T1000 (cell line): ENCODE measurements around the gene PUS1.

ENCODE experiments used
- DNase-seq: peaks from one replicate; lab custom pipeline; 2025; ENCODE audit warnings: mixed read lengths; lab: John Stamatoyannopoulos, UW

PUS1 gene

DNA sequence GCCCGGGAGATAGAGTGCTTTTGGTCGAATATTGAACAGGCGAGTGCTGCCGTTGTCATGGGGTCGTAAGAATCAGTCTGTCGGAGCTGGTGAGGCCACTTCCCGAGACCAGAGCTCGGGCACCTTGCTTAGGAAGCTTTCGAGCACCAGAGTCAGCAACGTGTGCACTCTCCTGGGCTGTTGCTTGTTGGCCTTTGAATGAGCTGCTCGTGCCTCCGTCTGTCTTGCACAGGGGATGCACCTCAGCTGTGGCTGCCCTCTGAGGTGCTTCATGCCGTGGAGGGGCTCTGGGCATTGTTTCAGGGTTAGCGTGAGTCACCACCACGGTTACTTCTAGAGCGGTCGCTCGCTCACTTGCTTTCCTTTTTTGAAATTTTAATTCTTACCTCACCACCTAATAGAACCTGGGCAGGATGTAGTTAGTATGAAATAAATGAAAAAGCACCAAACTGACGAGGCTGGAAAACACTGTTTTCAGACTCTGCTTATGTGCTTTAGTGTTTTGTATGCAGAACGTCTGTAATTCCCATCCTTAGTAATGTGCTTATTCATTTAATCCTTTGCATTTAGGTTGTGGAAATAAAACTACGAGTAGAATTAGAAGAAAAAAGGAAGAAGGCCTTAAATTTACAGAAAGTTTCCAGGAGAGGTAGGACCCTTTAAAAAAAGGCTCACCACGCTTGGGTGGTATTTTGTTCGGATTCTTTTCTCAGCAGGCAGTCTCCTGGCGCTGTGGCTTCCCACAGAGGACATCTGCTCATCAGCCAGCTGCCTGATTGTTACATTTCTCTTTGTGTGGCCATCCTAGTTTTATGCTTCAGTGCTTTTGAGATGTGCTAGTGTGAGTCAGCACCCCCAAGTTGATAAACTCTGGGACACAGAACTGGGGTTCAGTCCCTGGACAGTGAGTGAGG, 61.2 kb downstream of the PUS1 start:
- no peak for DNase-seq

DNA sequence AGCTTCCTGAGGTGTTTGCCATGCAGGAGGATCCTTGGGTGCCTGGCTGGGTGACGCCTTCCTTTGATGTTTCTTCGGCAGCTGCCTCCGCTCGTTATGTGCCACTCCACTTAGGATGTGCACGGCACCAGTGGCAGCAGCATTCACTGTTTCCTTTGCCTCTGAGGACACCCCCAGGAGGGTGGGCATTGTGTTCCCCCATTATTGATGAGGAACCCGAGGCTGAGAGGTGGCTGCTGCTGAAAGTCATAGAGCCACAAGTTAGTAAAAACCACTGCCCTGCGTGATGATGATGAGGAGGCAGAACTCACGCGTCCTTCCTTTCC, 61.9 kb downstream of the PUS1 start:
- DNase-seq: no peak

DNA sequence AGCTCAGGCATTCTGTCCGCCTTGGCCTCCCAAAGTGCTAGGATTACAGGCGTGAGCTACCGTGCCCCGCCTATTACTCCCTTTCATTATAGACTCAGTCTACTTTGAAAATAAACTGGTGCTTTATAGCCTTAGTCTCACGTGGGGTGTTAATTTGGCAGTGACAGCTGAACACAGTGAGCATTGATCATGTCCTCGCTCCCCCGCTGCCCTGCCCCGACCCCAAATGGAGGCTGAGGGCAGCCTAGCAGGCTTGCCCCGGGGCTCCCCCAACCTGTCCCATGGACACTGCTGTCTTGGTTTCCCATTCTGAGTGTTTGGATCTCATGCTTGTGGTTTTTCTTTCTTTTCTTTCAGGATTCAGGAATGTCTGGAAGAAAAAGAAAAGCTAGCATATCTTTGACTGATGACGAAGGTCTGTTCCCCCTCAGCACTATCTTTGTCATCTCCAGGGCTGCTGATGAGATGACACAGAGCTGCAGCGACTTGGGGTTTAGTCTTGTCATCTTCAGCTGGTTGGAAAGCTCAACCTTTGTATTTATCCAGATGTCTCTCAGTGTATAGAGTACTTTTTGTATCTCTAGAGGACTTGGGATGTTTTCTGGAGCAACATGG, 62.8 kb downstream of the PUS1 start:
- DNase-seq: no peak

DNA sequence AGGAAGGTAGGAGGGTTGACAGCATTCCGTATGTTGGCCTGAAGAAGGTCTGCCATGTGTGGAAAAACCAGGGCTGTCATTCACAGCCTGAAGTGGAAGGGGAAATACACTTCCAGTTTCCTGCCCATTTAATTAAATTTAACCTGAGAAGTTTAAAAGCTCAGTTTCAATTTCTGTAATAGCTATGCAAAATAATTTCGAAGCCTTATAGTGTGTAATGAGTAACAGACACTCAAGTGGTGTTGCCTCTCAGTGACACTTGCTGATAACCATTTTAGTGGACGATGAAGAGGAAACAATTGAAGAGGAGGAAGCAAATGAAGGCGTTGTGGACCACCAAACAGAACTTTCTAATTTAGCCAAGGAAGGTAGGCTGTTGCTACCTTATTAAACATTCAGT, 65.5 kb downstream of the PUS1 start:
- no peak for DNase-seq
